ENCODE measurements around the gene ERC1.

Gene ERC1

DNA sequence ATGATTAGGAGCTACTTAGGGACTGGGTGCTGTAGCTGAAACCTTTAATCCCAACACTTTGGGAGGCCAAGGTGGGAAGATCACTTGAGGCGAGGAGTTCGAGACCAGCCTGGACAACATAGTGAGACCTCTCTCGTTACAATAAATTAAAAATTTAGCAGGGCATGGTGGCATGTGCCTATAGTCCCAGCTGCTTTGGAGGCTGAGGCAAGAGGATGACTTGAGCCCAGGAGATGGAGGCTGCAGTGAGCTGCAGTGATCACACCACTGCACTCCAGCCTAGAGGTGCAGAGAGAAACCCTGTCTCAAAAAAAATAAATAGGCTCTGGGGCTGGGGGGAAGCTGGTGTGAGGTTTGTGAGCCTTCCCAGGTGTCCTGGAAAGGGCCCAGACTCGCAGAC lies 506.1 kb downstream of the ERC1 start:
- DNase-seq = no peak
- Histone ChIP-seq H3K27ac (ENCODE audit: insufficient read depth in 1 of 2, low read depth in 1 of 2, low read length in 2 of 2, poor library complexity in 1 of 2, severe bottlenecking in 2 of 2) (no peak overlapping the region), H3K4me3 (ENCODE audit: control insufficient read depth in 1 of 7, extremely low read depth in 1 of 7, insufficient read depth in 4 of 7, low read depth in 2 of 7, low read length in 6 of 7) (no peak overlapping the region), H3K4me1 (ENCODE audit: control extremely low read depth in 1 of 4, control insufficient read depth in 4 of 4, insufficient read depth in 4 of 4, low read length in 3 of 4) (peaks cover 0 to 8% (median 5%) of the 10 kb centered on the region in 4 experiments), H3K9me3 (ENCODE audit: control extremely low read depth in 1 of 5, control insufficient read depth in 4 of 5, insufficient read depth in 2 of 5, low read depth in 1 of 5, low read length in 4 of 5) (no peaks in the 10 kb centered on the region), H3K27me3 (replicated peaks in 2 of 5; ENCODE audit: control insufficient read depth in 4 of 5, insufficient read depth in 5 of 5, low read length in 4 of 5) (peaks cover 0 to 23% (median 0%) of the 10 kb centered on the region in 5 experiments), H3K36me3 (ENCODE audit: control insufficient read depth in 4 of 4, insufficient read depth in 4 of 4, low read length in 3 of 4) (peaks cover 0 to 13% (median 10%) of the 10 kb centered on the region in 4 experiments)
- WGBS (ENCODE audit: insufficient coverage) = 98% methylated on average over 4 of the region's 4 CpGs
- ChIA-PET POLR2A (no interaction called here), CTCF (interaction anchor here (0.8 kb wide), 1 partner anchor 22 kb away, joined by 3 read pairs; no protein-coding TSS in a partner anchor)

DNA sequence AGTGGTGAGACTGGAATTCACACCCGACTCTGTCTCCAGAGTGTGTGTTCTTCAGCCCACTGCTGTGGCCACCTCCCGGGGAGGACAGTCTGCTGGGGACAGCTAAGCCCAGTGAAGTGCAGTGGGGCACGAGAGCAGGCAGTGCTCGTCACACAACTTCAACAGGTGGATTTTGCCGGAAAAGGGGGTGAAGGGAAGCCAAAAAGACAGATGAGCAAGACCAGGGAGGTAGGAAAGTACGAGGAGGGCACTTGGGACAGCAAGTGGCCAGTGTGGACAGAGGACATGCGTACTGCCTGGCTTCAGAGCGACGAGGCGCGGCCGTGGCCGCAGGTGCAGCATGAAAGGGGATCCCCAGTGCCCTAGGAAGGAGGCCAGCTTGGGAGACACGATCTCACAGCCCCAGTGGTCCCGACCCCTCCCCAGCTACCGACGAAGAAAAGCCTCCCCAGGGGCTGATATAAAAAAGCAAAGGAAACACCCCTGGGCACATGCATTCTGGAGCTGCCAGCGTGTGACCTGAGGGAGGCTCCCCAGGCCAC lies 507.2 kb downstream of the ERC1 start:
- 88% methylated on average over 15 of the region's 18 CpGs for WGBS (ENCODE audit: insufficient coverage)
- POLR2A ChIA-PET = no interaction called here

DNA sequence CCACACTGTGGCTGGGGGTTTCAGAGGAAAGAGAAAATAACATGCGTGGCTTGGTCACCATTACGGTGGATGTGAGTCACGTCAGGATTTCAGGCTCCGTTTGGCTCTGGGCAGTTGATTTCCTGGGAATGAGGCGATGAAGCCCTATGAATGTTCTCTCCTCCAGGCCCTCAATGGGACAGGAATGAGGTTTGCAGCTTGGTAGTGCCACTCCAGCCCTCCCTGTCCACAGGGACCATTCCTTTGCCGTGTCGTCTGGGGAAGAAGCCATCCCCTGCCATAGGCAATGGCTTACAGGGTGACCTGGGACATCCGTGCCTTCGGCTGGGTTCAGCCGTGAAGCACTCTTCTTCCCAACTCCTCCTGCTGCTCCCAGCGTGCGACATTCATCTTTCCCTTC lies 508.3 kb downstream of the ERC1 start:
- 92% methylated on average over 11 of the region's 12 CpGs for WGBS (ENCODE audit: insufficient coverage)
- Histone ChIP-seq H3K4me3 (ENCODE audit: control insufficient read depth in 1 of 7, extremely low read depth in 1 of 7, insufficient read depth in 4 of 7, low read depth in 2 of 7, low read length in 6 of 7) (no peak overlapping the region), H3K9me3 (ENCODE audit: control extremely low read depth in 1 of 5, control insufficient read depth in 4 of 5, insufficient read depth in 2 of 5, low read depth in 1 of 5, low read length in 4 of 5) (no peaks in the 10 kb centered on the region), H3K27ac (ENCODE audit: insufficient read depth in 1 of 2, low read depth in 1 of 2, low read length in 2 of 2, poor library complexity in 1 of 2, severe bottlenecking in 2 of 2) (no peak overlapping the region), H3K4me1 (ENCODE audit: control extremely low read depth in 1 of 4, control insufficient read depth in 4 of 4, insufficient read depth in 4 of 4, low read length in 3 of 4) (peaks cover 0 to 21% (median 16%) of the 10 kb centered on the region in 4 experiments), H3K27me3 (replicated peaks in 2 of 5; ENCODE audit: control insufficient read depth in 4 of 5, insufficient read depth in 5 of 5, low read length in 4 of 5) (peaks cover 0 to 33% (median 4%) of the 10 kb centered on the region in 5 experiments), H3K36me3 (ENCODE audit: control insufficient read depth in 4 of 4, insufficient read depth in 4 of 4, low read length in 3 of 4) (peaks cover 0 to 3% (median 0%) of the 10 kb centered on the region in 4 experiments)
- ChIA-PET CTCF (no interaction called here), POLR2A (no interaction called here)
- DNase-seq = no peak

More for the DNA sequence above, 507.2 kb downstream of the ERC1 start:
- Histone ChIP-seq H3K27me3 (replicated peaks in 2 of 5; ENCODE audit: control insufficient read depth in 4 of 5, insufficient read depth in 5 of 5, low read length in 4 of 5) (peaks cover 0 to 31% (median 2%) of the 10 kb centered on the region in 5 experiments), H3K4me1 (ENCODE audit: control extremely low read depth in 1 of 4, control insufficient read depth in 4 of 4, insufficient read depth in 4 of 4, low read length in 3 of 4) (peaks cover 0 to 10% (median 6%) of the 10 kb centered on the region in 4 experiments), H3K27ac (ENCODE audit: insufficient read depth in 1 of 2, low read depth in 1 of 2, low read length in 2 of 2, poor library complexity in 1 of 2, severe bottlenecking in 2 of 2) (no peak overlapping the region), H3K4me3 (ENCODE audit: control insufficient read depth in 1 of 7, extremely low read depth in 1 of 7, insufficient read depth in 4 of 7, low read depth in 2 of 7, low read length in 6 of 7) (no peak overlapping the region), H3K9me3 (ENCODE audit: control extremely low read depth in 1 of 5, control insufficient read depth in 4 of 5, insufficient read depth in 2 of 5, low read depth in 1 of 5, low read length in 4 of 5) (no peaks in the 10 kb centered on the region), H3K36me3 (ENCODE audit: control insufficient read depth in 4 of 4, insufficient read depth in 4 of 4, low read length in 3 of 4) (peaks cover 0 to 8% (median 4%) of the 10 kb centered on the region in 4 experiments)
- DNase-seq = no peak
- CTCF ChIA-PET = interaction anchor here (0.5 to 0.8 kb wide), 2 partner anchors 23 to 682 kb away, joined by 3 read pairs; no protein-coding TSS in a partner anchor

DNA sequence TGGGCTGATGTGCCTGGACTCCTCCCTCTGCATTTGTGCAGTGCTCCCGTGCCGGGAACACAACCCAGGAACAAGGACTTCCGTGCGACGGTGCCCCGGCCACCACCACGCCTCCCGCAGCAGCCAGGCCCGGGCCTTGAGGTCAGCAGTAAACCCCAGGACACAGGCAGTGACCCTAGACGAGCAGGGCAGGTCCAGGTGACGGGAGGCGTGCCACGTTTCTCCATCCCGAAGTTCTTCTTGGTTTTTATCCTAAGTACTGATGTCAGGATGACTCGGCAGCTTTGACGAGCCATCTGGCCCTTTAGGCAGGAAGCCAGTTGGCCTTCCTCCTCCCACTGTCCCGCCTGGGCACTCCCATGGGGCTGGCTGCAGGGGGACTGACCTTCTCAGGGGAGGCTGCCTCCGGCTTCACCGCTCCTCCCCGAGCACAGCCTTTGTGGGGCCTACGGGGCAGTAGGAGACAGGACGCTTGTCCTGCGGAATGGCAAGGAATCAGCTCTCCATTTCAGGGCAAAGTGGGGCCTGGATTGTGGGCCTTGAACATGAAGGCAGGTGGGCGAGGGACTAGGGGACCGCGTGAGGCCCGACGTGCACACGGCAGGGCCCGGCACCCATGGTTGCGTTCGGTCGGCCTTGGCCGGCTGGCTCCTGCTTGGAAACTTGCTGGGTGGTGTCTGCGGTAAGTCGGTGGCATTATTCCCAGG lies 509.2 kb downstream of the ERC1 start:
- Histone ChIP-seq H3K4me1 (ENCODE audit: control extremely low read depth in 1 of 4, control insufficient read depth in 4 of 4, insufficient read depth in 4 of 4, low read length in 3 of 4) (peaks cover 0 to 28% (median 24%) of the 10 kb centered on the region in 4 experiments), H3K4me3 (ENCODE audit: control insufficient read depth in 1 of 7, extremely low read depth in 1 of 7, insufficient read depth in 4 of 7, low read depth in 2 of 7, low read length in 6 of 7) (no peak overlapping the region), H3K27ac (ENCODE audit: insufficient read depth in 1 of 2, low read depth in 1 of 2, low read length in 2 of 2, poor library complexity in 1 of 2, severe bottlenecking in 2 of 2) (no peak overlapping the region), H3K9me3 (ENCODE audit: control extremely low read depth in 1 of 5, control insufficient read depth in 4 of 5, insufficient read depth in 2 of 5, low read depth in 1 of 5, low read length in 4 of 5) (no peaks in the 10 kb centered on the region), H3K27me3 (replicated peaks in 2 of 5; ENCODE audit: control insufficient read depth in 4 of 5, insufficient read depth in 5 of 5, low read length in 4 of 5) (peaks cover 0 to 38% (median 4%) of the 10 kb centered on the region in 5 experiments), H3K36me3 (ENCODE audit: control insufficient read depth in 4 of 4, insufficient read depth in 4 of 4, low read length in 3 of 4) (peaks cover 0 to 2% (median 0%) of the 10 kb centered on the region in 4 experiments)
- peak; percentile 14 to 41 (median 17) for DNase-seq
- 86% methylated on average over 36 of the region's 36 CpGs for WGBS (ENCODE audit: insufficient coverage)
- ChIA-PET CTCF (no interaction called here), POLR2A (no interaction called here)

DNA sequence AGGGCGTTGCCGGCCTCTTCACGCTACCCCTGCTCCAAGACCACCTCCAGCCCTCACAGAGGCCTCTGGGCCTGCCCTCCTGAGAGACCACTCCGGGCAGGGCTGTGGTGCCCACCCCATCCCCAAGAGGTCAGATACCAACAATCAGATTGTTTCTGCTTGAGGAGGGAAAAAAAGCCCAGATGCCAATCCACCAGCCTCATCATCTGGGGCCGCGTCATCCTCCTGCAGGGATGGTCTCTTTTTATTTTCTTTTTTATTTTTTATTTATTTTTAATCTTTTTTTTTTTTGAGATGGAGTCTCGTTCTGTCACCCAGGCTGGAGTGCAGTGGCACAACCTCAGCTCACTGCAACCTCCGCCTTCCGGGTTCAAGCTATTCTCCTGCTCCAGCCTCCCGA lies 510.0 kb downstream of the ERC1 start:
- POLR2A ChIA-PET = no interaction called here
- DNase-seq = no peak
- WGBS (ENCODE audit: insufficient coverage) = 100% methylated on average over 2 of the region's 10 CpGs
- H3K36me3 ChIP-seq (ENCODE audit: control insufficient read depth in 4 of 4, insufficient read depth in 4 of 4, low read length in 3 of 4) = no peaks in the 10 kb centered on the region
- CTCF ChIA-PET = no interaction called here
- peaks cover 0 to 28% (median 24%) of the 10 kb centered on the region in 4 experiments for H3K4me1 ChIP-seq (ENCODE audit: control extremely low read depth in 1 of 4, control insufficient read depth in 4 of 4, insufficient read depth in 4 of 4, low read length in 3 of 4)
- H3K27ac ChIP-seq (ENCODE audit: insufficient read depth in 1 of 2, low read depth in 1 of 2, low read length in 2 of 2, poor library complexity in 1 of 2, severe bottlenecking in 2 of 2) = no peak overlapping the region
- H3K27me3 ChIP-seq (replicated peaks in 2 of 5; ENCODE audit: control insufficient read depth in 4 of 5, insufficient read depth in 5 of 5, low read length in 4 of 5) = peaks cover 0 to 45% (median 6%) of the 10 kb centered on the region in 5 experiments
- no peak overlapping the region for H3K4me3 ChIP-seq (ENCODE audit: control insufficient read depth in 1 of 7, extremely low read depth in 1 of 7, insufficient read depth in 4 of 7, low read depth in 2 of 7, low read length in 6 of 7)
- no peaks in the 10 kb centered on the region for H3K9me3 ChIP-seq (ENCODE audit: control extremely low read depth in 1 of 5, control insufficient read depth in 4 of 5, insufficient read depth in 2 of 5, low read depth in 1 of 5, low read length in 4 of 5)

DNA sequence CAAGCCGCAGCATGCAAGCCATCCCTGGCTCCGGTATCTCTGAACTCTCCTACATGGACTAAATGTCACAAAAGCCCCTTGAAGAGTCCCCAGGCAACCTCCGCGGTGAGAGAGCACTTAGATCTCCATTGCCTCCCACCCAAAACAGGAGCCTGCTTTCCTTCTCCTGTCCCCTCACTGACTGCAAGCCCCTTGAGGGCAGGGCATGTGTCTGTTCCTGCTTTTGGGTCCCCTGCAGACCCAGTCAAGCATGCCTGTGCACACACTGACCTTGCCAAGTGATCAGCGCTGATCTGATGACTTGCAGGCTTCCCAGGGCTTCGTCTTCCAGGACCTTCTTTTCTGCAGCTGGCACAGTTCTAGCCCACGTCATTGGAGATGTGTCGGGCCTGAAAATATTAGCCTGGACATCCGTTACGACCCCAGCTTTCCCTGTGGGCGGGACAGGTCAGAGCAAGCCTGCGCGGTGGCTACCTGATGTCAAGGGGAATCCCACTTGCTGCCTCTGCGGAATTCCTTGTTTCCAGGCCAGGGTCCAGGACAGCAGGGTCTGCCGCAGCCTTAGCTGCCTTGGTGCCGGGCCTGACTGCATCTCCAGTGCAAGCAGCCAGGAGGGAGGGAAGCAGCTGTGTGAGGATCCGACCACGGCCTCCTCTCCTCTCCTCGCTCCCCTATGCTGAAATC lies 510.8 kb downstream of the ERC1 start:
- ChIA-PET CTCF (no interaction called here), POLR2A (no interaction called here)
- H3K4me1 ChIP-seq (ENCODE audit: control extremely low read depth in 1 of 4, control insufficient read depth in 4 of 4, insufficient read depth in 4 of 4, low read length in 3 of 4) = peaks cover 0 to 28% (median 24%) of the 10 kb centered on the region in 4 experiments
- H3K36me3 ChIP-seq (ENCODE audit: control insufficient read depth in 4 of 4, insufficient read depth in 4 of 4, low read length in 3 of 4) = no peaks in the 10 kb centered on the region
- peaks cover 0 to 53% (median 9%) of the 10 kb centered on the region in 5 experiments for H3K27me3 ChIP-seq (replicated peaks in 2 of 5; ENCODE audit: control insufficient read depth in 4 of 5, insufficient read depth in 5 of 5, low read length in 4 of 5)
- no peak overlapping the region for H3K27ac ChIP-seq (ENCODE audit: insufficient read depth in 1 of 2, low read depth in 1 of 2, low read length in 2 of 2, poor library complexity in 1 of 2, severe bottlenecking in 2 of 2)
- no peak overlapping the region for H3K4me3 ChIP-seq (ENCODE audit: control insufficient read depth in 1 of 7, extremely low read depth in 1 of 7, insufficient read depth in 4 of 7, low read depth in 2 of 7, low read length in 6 of 7)
- WGBS (ENCODE audit: insufficient coverage) = 91% methylated on average over 14 of the region's 19 CpGs
- no peak for DNase-seq
- H3K9me3 ChIP-seq (ENCODE audit: control extremely low read depth in 1 of 5, control insufficient read depth in 4 of 5, insufficient read depth in 2 of 5, low read depth in 1 of 5, low read length in 4 of 5) = no peaks in the 10 kb centered on the region

DNA sequence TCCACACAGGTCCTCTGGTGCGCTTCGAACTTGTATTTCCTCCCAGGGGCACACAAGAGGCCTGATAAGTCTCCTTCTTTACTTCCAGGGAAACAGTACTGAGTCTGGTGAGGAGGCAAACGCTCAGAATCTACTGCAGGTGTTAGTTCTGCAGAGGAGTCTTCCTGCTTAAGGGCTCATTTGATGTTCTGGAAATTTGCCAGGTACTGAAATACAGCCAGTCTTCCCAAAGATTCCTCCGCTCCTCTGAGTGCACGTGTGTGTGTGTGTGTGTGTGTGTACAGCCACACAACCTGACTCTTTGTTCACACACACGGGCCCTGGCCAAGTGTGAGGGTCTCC lies 511.3 kb downstream of the ERC1 start:
- no peak for DNase-seq
- Histone ChIP-seq H3K36me3 (ENCODE audit: control insufficient read depth in 4 of 4, insufficient read depth in 4 of 4, low read length in 3 of 4) (no peaks in the 10 kb centered on the region), H3K27me3 (replicated peaks in 2 of 5; ENCODE audit: control insufficient read depth in 4 of 5, insufficient read depth in 5 of 5, low read length in 4 of 5) (peaks cover 0 to 56% (median 9%) of the 10 kb centered on the region in 5 experiments), H3K9me3 (ENCODE audit: control extremely low read depth in 1 of 5, control insufficient read depth in 4 of 5, insufficient read depth in 2 of 5, low read depth in 1 of 5, low read length in 4 of 5) (no peaks in the 10 kb centered on the region), H3K4me3 (ENCODE audit: control insufficient read depth in 1 of 7, extremely low read depth in 1 of 7, insufficient read depth in 4 of 7, low read depth in 2 of 7, low read length in 6 of 7) (no peak overlapping the region), H3K27ac (ENCODE audit: insufficient read depth in 1 of 2, low read depth in 1 of 2, low read length in 2 of 2, poor library complexity in 1 of 2, severe bottlenecking in 2 of 2) (no peak overlapping the region), H3K4me1 (ENCODE audit: control extremely low read depth in 1 of 4, control insufficient read depth in 4 of 4, insufficient read depth in 4 of 4, low read length in 3 of 4) (peaks cover 0 to 28% (median 24%) of the 10 kb centered on the region in 4 experiments)
- 74% methylated on average over 5 of the region's 6 CpGs for WGBS (ENCODE audit: insufficient coverage)
- CTCF ChIA-PET = no interaction called here
- POLR2A ChIA-PET = no interaction called here

All from common myeloid progenitor, CD34-positive (primary cell).